GM23338 (cell line): Measurements from ENCODE around the gene LIPJ. TPM values are rescaled to one million over a fixed set of nuclear protein-coding genes. Genes with fewer than 3 reads are reported as not detected.

ENCODE experiments used
- ATAC-seq: fragments of 200-7000 bp; cut with Tn5 transposase; 3 replicates; pipeline ENCODE4 v1.9.1; 2020
- DNase-seq: peaks from one replicate; pipeline ENCODE4 v3.0.0-alpha.2; 2015; ENCODE audit warnings: low spot score
- H2AFZ ChIP-seq: fragments of 200-600 bp; sonication (generic); 2 replicates; pipeline ENCODE4 v1.8.0; 2016; ENCODE audit warnings: antibody characterized with exemption, mild to moderate bottlenecking, moderate library complexity
- H3F3A ChIP-seq: fragments of 200-600 bp; sonication (generic); replicated peaks from 2 replicates; pipeline ENCODE4 v1.8.0; 2017; ENCODE audit warnings: antibody characterized with exemption, mixed run types, low read depth
- H3K27ac ChIP-seq: fragments of 200-600 bp; sonication (generic); 2 replicates; pipeline ENCODE4 v1.6.1; 2016; ENCODE audit warnings: low read depth
- H3K27me3 ChIP-seq: fragments of 200-600 bp; sonication (generic); 2 replicates; pipeline ENCODE4 v1.8.0; 2016; ENCODE audit warnings: mild to moderate bottlenecking, mixed run types, moderate library complexity; ENCODE audit not compliant: insufficient read depth
- H3K36me3 ChIP-seq: fragments of 200-600 bp; sonication (generic); 2 replicates; pipeline ENCODE4 v1.8.0; 2016; ENCODE audit warnings: mild to moderate bottlenecking; ENCODE audit not compliant: insufficient read depth
- H3K4me1 ChIP-seq: fragments of 200-600 bp; sonication (generic); 2 replicates; pipeline ENCODE4 v1.8.0; 2016; ENCODE audit warnings: mild to moderate bottlenecking, moderate library complexity; ENCODE audit not compliant: insufficient read depth
- H3K4me2 ChIP-seq: fragments of 200-600 bp; sonication (generic); 2 replicates; pipeline ENCODE4 v1.7.1; 2017; ENCODE audit warnings: mixed run types
- H3K4me3 ChIP-seq: fragments of 200-600 bp; sonication (generic); 2 replicates; pipeline ENCODE4 v1.6.1; 2016; ENCODE audit warnings: mixed run types
- H3K79me2 ChIP-seq: fragments of 200-600 bp; sonication (generic); replicated peaks from 2 replicates; pipeline ENCODE4 v1.8.0; 2017; ENCODE audit warnings: mild to moderate bottlenecking; ENCODE audit not compliant: insufficient read depth
- H3K9me2 ChIP-seq: fragments of 200-600 bp; sonication (generic); 2 replicates; pipeline ENCODE4 v1.8.0; 2017; ENCODE audit not compliant: insufficient read depth
- H4K20me1 ChIP-seq: fragments of 200-600 bp; sonication (generic); replicated peaks from 2 replicates; pipeline ENCODE4 v1.8.0; 2017; ENCODE audit warnings: mild to moderate bottlenecking; ENCODE audit not compliant: insufficient read depth
- H3K27ac Mint-ChIP-seq: 2 replicates; pipeline ENCODE4 v1.8.0; 2020; ENCODE audit warnings: inconsistent platforms, mild to moderate bottlenecking, moderate library complexity, mixed read lengths
- H3K27me3 Mint-ChIP-seq: 3 replicates; pipeline ENCODE4 v1.8.0; 2022; ENCODE audit warnings: low read depth, mild to moderate bottlenecking, moderate library complexity, mixed read lengths, inconsistent platforms; ENCODE audit not compliant: insufficient read depth, poor library complexity
- H3K36me3 Mint-ChIP-seq: 3 replicates; pipeline ENCODE4 v1.8.0; 2021; ENCODE audit warnings: low read depth, mild to moderate bottlenecking, inconsistent platforms, moderate library complexity, mixed read lengths
- H3K4me1 Mint-ChIP-seq: 3 replicates; pipeline ENCODE4 v1.8.0; 2020; ENCODE audit warnings: mild to moderate bottlenecking, inconsistent platforms, mixed read lengths
- H3K4me3 Mint-ChIP-seq: 3 replicates; pipeline ENCODE4 v1.8.0; 2021; ENCODE audit warnings: moderate library complexity, mild to moderate bottlenecking, inconsistent platforms, mixed read lengths
- H3K9me3 Mint-ChIP-seq: 3 replicates; pipeline ENCODE4 v1.8.0; 2020; ENCODE audit warnings: moderate library complexity, mild to moderate bottlenecking, inconsistent platforms, mixed read lengths
- CREB1 ChIP-seq: fragments of 250-450 bp; sonication (Bioruptor Pico); IDR thresholded peaks from 2 replicates; pipeline ENCODE4 v1.5.0; 2020; ENCODE audit warnings: low read depth, mild to moderate bottlenecking, moderate library complexity
- CTCF ChIP-seq, 2 experiments: fragments of 200-600 bp in 1 of 2; sonication (generic) in 1 of 2; conservative IDR thresholded peaks; 2 replicates each; pipeline versions ENCODE4 v1.5.1 to v1.6.1; 2016 to 2017; ENCODE audit warnings: antibody characterized with exemption in 2 of 2, low read depth in 2 of 2, mild to moderate bottlenecking in 2 of 2, moderate library complexity in 1 of 2
- EZH2 ChIP-seq: fragments of 200-600 bp; sonication (generic); IDR thresholded peaks from one replicate; pipeline ENCODE4 v1.8.0; 2017; ENCODE audit warnings: antibody characterized with exemption, mild to moderate bottlenecking, low read depth; ENCODE audit not compliant: unreplicated experiment
- JUNB ChIP-seq: IDR thresholded peaks from one replicate; pipeline ENCODE4 v1.6.1; 2016; ENCODE audit warnings: antibody characterized with exemption; ENCODE audit not compliant: unreplicated experiment
- NANOG ChIP-seq: IDR thresholded peaks from 2 replicates; pipeline ENCODE4 v1.6.1; 2016; ENCODE audit warnings: antibody characterized with exemption, borderline replicate concordance
- POLR2AphosphoS5 ChIP-seq: IDR thresholded peaks from 2 replicates; pipeline ENCODE4 v1.6.1; 2016; ENCODE audit warnings: antibody characterized with exemption, low read depth
- REST ChIP-seq: IDR thresholded peaks from one replicate; pipeline ENCODE4 v1.6.1; 2018; ENCODE audit warnings: antibody characterized with exemption; ENCODE audit not compliant: unreplicated experiment
- STAT1 ChIP-seq: IDR thresholded peaks from one replicate; pipeline ENCODE4 v1.6.1; 2016; ENCODE audit warnings: antibody characterized with exemption; ENCODE audit not compliant: unreplicated experiment
- ZNF114 ChIP-seq: fragments of 250-450 bp; sonication (Bioruptor Pico); IDR thresholded peaks from 2 replicates; pipeline ENCODE4 v1.5.0; 2020; ENCODE audit warnings: mild to moderate bottlenecking, moderate library complexity
- polyA plus RNA-seq: library from polyadenylated mRNA; unstranded; fragments of >200 nt; fragmentation: Nextera tagmentation; extraction: Ambion mirVana; gene quantifications from 2 replicates; pipeline ENCODE4 v1.2.1, GENCODE V29; 2016
- total RNA-seq: library from RNA; depleted of rRNA; stranded (reverse); fragments of >200 nt; shearing (Covaris generic); gene quantifications from 2 replicates; pipeline ENCODE4 v1.2.3, GENCODE V29; 2014

LIPJ gene
- total and polyA plus RNA-seq, 2 experiments from 2014 or later = 0.14 TPM; not detected in 1

- ATAC-seq (no peak), DNase-seq (no peak)
- no peak overlapping the region for H3K4me3 Mint-ChIP-seq
- peaks cover 3% of the 10 kb centered on the region for H3K27me3 Mint-ChIP-seq
- Histone ChIP-seq H3K79me2 (no peaks in the 10 kb centered on the region), H3K4me2 (no peak overlapping the region), H3F3A (no peaks in the 10 kb centered on the region), H3K4me1 (no peaks in the 10 kb centered on the region; the same call in 1 of the 2 replicates), H3K9me2 (no peaks in the 10 kb centered on the region), H3K36me3 (no peaks in the 10 kb centered on the region), H4K20me1 (no peaks in the 10 kb centered on the region), H3K4me3 (no peak overlapping the region), H3K27ac (no peak overlapping the region), H3K27me3 (no peaks in the 10 kb centered on the region), H2AFZ (no peak overlapping the region)
- H3K27ac Mint-ChIP-seq = no peak overlapping the region
- no peaks in the 10 kb centered on the region for H3K36me3 Mint-ChIP-seq
- no peaks in the 10 kb centered on the region for H3K9me3 Mint-ChIP-seq
- peaks cover 4% of the 10 kb centered on the region for H3K4me1 Mint-ChIP-seq
- TF ChIP-seq NANOG (no peak), REST (no peak), EZH2 (no peak), CTCF (conservative IDR thresholded peaks at IDR 0.05; ENCODE audit: low read depth in 2 of 2) (no peak), ZNF114 (no peak)
Measured at GRCh38 chr10:88546497-88546896, 40.1 kb upstream of the LIPJ start.

GRCh38 chr10:88551246-88551645 is 35.3 kb upstream of the LIPJ start:
- H3K27ac Mint-ChIP-seq = no peak overlapping the region

More at GRCh38 chr10:88551246-88551645, 35.3 kb upstream of the LIPJ start:
- Mint-ChIP-seq H3K27me3 (no peaks in the 10 kb centered on the region), H3K36me3 (no peaks in the 10 kb centered on the region), H3K4me3 (no peak overlapping the region), H3K4me1 (no peaks in the 10 kb centered on the region), H3K9me3 (no peaks in the 10 kb centered on the region)
- ATAC-seq (no peak), DNase-seq (no peak)
- TF ChIP-seq STAT1 (no peak), JUNB (no peak), POLR2AphosphoS5 (no peak), REST (no peak), CTCF (conservative IDR thresholded peaks at IDR 0.05; ENCODE audit: low read depth in 2 of 2) (no peak), CREB1 (CRISPR knock-in tag) (no peak), EZH2 (no peak)
- Histone ChIP-seq H3K4me3 (no peak overlapping the region), H3K79me2 (no peaks in the 10 kb centered on the region), H3K4me2 (no peak overlapping the region), H2AFZ (no peak overlapping the region), H4K20me1 (no peaks in the 10 kb centered on the region), H3F3A (no peaks in the 10 kb centered on the region), H3K27ac (no peak overlapping the region), H3K4me1 (no peaks in the 10 kb centered on the region), H3K27me3 (no peaks in the 10 kb centered on the region), H3K36me3 (no peaks in the 10 kb centered on the region), H3K9me2 (no peaks in the 10 kb centered on the region)
